ENCODE results near the gene EHD4. TPM values are rescaled to one million over a fixed set of nuclear protein-coding genes. Genes with fewer than 3 reads are reported as not detected.

The EHD4 gene
- total RNA-seq, 1 donor from 2014 or later, result 23.8 TPM

DNA sequence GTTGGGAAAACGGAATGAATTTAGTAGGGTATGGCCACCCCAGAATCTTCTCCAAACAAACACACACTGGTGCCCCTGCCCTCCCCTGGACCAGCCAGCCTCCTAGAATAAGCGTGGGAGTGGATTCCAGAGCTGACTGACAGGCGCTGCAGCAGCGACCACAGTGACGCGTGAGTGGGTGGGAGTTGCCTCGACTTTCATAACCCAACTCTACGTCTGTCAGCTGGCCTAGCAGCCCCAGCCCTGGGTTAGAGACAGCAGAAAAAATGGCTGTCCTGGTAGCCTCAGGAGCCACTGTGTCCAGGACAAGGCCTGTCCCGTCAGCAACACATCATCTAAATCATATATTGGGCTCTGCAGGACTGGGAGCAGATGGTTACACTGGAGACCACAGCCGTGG lies 123.7 kb downstream of the EHD4 start:
- Mint-ChIP-seq H3K9me3 (ENCODE audit: low read depth) (no peaks in the 10 kb centered on the region), H3K36me3 (ENCODE audit: low read depth) (peaks cover 15% of the 10 kb centered on the region), H3K4me1 (ENCODE audit: low read depth) (no peaks in the 10 kb centered on the region), H3K4me3 (ENCODE audit: unreplicated experiment) (no peak overlapping the region), H3K27ac (ENCODE audit: unreplicated experiment) (no peak overlapping the region), H3K27me3 (ENCODE audit: low read depth) (no peaks in the 10 kb centered on the region)
- TF ChIP-seq, protein P1, sequence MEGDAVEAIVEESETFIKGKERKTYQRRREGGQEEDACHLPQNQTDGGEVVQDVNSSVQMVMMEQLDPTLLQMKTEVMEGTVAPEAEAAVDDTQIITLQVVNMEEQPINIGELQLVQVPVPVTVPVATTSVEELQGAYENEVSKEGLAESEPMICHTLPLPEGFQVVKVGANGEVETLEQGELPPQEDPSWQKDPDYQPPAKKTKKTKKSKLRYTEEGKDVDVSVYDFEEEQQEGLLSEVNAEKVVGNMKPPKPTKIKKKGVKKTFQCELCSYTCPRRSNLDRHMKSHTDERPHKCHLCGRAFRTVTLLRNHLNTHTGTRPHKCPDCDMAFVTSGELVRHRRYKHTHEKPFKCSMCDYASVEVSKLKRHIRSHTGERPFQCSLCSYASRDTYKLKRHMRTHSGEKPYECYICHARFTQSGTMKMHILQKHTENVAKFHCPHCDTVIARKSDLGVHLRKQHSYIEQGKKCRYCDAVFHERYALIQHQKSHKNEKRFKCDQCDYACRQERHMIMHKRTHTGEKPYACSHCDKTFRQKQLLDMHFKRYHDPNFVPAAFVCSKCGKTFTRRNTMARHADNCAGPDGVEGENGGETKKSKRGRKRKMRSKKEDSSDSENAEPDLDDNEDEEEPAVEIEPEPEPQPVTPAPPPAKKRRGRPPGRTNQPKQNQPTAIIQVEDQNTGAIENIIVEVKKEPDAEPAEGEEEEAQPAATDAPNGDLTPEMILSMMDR (IDR thresholded peaks at IDR 0.05), result no peak
- no peak for DNase-seq (ENCODE audit: low spot score)

DNA sequence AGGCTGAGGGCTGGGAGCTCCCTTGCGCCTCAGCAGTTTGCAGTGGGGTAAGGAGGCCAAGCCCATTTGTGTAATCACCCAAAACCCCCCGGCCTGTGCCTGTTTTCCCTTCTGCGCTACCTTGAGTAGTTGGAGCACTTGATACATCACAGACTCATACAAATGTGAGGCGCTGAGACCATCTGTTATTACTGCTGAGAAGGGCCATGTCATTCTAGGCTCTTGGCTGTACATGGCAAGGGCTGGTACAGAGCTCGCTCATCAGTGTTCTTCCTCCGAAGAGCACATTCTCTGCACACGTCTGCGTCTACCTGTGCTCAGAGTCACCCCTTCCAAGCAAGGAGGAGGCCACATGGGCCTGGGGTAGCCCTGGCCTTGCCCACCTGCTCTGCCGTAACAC lies 124.4 kb downstream of the EHD4 start:
- H3K4me3 Mint-ChIP-seq (ENCODE audit: unreplicated experiment), result no peak overlapping the region
- no peaks in the 10 kb centered on the region for H3K27me3 Mint-ChIP-seq (ENCODE audit: low read depth)
- peaks cover 15% of the 10 kb centered on the region for H3K36me3 Mint-ChIP-seq (ENCODE audit: low read depth)
- no peak overlapping the region for H3K27ac Mint-ChIP-seq (ENCODE audit: unreplicated experiment)
- TF ChIP-seq, protein P1 (IDR thresholded peaks at IDR 0.05), result no peak
- no peak for DNase-seq (ENCODE audit: low spot score)
- no peaks in the 10 kb centered on the region for H3K9me3 Mint-ChIP-seq (ENCODE audit: low read depth)
- no peaks in the 10 kb centered on the region for H3K4me1 Mint-ChIP-seq (ENCODE audit: low read depth)

DNA sequence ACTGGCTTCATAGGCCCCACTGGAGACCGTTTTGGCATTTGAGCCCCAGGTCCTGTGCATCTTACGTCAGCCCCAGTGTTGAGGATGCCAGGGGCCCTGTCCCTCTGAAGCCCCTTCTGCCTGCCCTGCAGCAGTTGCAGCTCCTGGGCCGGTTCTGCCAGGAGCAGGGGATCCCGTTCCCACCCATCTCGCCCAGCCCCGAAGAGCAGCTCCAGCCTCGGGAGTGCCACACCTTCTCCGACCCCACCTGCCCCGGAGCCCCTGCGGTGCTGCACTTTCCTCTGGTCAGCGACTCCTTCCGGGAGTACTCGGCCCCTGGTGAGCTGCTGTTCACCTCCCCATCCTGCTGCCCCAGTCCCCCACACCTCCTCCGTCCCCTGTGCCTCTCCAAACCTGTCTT lies 125.2 kb downstream of the EHD4 start:
- DNase-seq (ENCODE audit: low spot score), result no peak
- Mint-ChIP-seq H3K27me3 (ENCODE audit: low read depth) (no peaks in the 10 kb centered on the region), H3K36me3 (ENCODE audit: low read depth) (peaks cover 15% of the 10 kb centered on the region), H3K4me3 (ENCODE audit: unreplicated experiment) (no peak overlapping the region), H3K4me1 (ENCODE audit: low read depth) (no peaks in the 10 kb centered on the region), H3K27ac (ENCODE audit: unreplicated experiment) (no peak overlapping the region), H3K9me3 (ENCODE audit: low read depth) (no peaks in the 10 kb centered on the region)
- TF ChIP-seq, protein P1 (IDR thresholded peaks at IDR 0.05), result no peak

Small RNA genes lying within 50 kb of the gene (microRNA-seq; reads per million reads assigned to microRNA genes)
- not detected for gene MIR4310 (ENCODE audit: borderline number of aligned reads)

Other genes with a start within 250 kb of the EHD4 start
- gene MAPKBP1, start 198.1 kb downstream of the EHD4 start, total RNA-seq, result 24.9 to 36.6 TPM (median 27.2 TPM) in 3 replicates
- gene JMJD7, start 144.5 kb downstream of the EHD4 start, total RNA-seq, result 4.9 to 5.4 TPM (median 5.2 TPM) in 3 replicates
- 2.1 to 3.4 TPM (median 2.9 TPM) in 3 replicates for gene PLA2G4B, start 133.7 kb downstream of the EHD4 start, total RNA-seq
- gene SPTBN5, start 78.5 kb downstream of the EHD4 start, total RNA-seq, result 2.2 to 3.8 TPM (median 2.9 TPM) in 3 replicates
- not detected in 3 replicates for gene PLA2G4E, start 48.5 kb upstream of the EHD4 start, total RNA-seq
- not detected in 3 replicates for gene PLA2G4D, start 122.0 kb upstream of the EHD4 start, total RNA-seq
- not detected in 3 replicates for gene PLA2G4F, start 184.1 kb upstream of the EHD4 start, total RNA-seq
- gene VPS39, start 235.7 kb upstream of the EHD4 start, total RNA-seq, result 52.5 to 69.2 TPM (median 53.5 TPM) in 3 replicates